GM23338 (cell line): ENCODE data around the gene DPH7. TPM values are rescaled to one million over a fixed set of nuclear protein-coding genes. Genes with fewer than 3 reads are reported as not detected.

ENCODE experiments used
- ATAC-seq: fragments of 200-7000 bp; cut with Tn5 transposase; 3 replicates; pipeline ENCODE4 v1.9.1; 2020
- DNase-seq: peaks from one replicate; pipeline ENCODE4 v3.0.0-alpha.2; 2015; ENCODE audit warnings: low spot score
- H2AFZ ChIP-seq: fragments of 200-600 bp; sonication (generic); 2 replicates; pipeline ENCODE4 v1.8.0; 2016; ENCODE audit warnings: antibody characterized with exemption, mild to moderate bottlenecking, moderate library complexity
- H3F3A ChIP-seq: fragments of 200-600 bp; sonication (generic); replicated peaks from 2 replicates; pipeline ENCODE4 v1.8.0; 2017; ENCODE audit warnings: antibody characterized with exemption, mixed run types, low read depth
- H3K27ac ChIP-seq: fragments of 200-600 bp; sonication (generic); 2 replicates; pipeline ENCODE4 v1.6.1; 2016; ENCODE audit warnings: low read depth
- H3K27me3 ChIP-seq: fragments of 200-600 bp; sonication (generic); 2 replicates; pipeline ENCODE4 v1.8.0; 2016; ENCODE audit warnings: mild to moderate bottlenecking, mixed run types, moderate library complexity; ENCODE audit not compliant: insufficient read depth
- H3K36me3 ChIP-seq: fragments of 200-600 bp; sonication (generic); 2 replicates; pipeline ENCODE4 v1.8.0; 2016; ENCODE audit warnings: mild to moderate bottlenecking; ENCODE audit not compliant: insufficient read depth
- H3K4me1 ChIP-seq: fragments of 200-600 bp; sonication (generic); 2 replicates; pipeline ENCODE4 v1.8.0; 2016; ENCODE audit warnings: mild to moderate bottlenecking, moderate library complexity; ENCODE audit not compliant: insufficient read depth
- H3K4me2 ChIP-seq: fragments of 200-600 bp; sonication (generic); 2 replicates; pipeline ENCODE4 v1.7.1; 2017; ENCODE audit warnings: mixed run types
- H3K4me3 ChIP-seq: fragments of 200-600 bp; sonication (generic); 2 replicates; pipeline ENCODE4 v1.6.1; 2016; ENCODE audit warnings: mixed run types
- H3K79me2 ChIP-seq: fragments of 200-600 bp; sonication (generic); replicated peaks from 2 replicates; pipeline ENCODE4 v1.8.0; 2017; ENCODE audit warnings: mild to moderate bottlenecking; ENCODE audit not compliant: insufficient read depth
- H3K9me2 ChIP-seq: fragments of 200-600 bp; sonication (generic); 2 replicates; pipeline ENCODE4 v1.8.0; 2017; ENCODE audit not compliant: insufficient read depth
- H4K20me1 ChIP-seq: fragments of 200-600 bp; sonication (generic); replicated peaks from 2 replicates; pipeline ENCODE4 v1.8.0; 2017; ENCODE audit warnings: mild to moderate bottlenecking; ENCODE audit not compliant: insufficient read depth
- H3K27ac Mint-ChIP-seq: 2 replicates; pipeline ENCODE4 v1.8.0; 2020; ENCODE audit warnings: inconsistent platforms, mild to moderate bottlenecking, moderate library complexity, mixed read lengths
- H3K27me3 Mint-ChIP-seq: 3 replicates; pipeline ENCODE4 v1.8.0; 2022; ENCODE audit warnings: low read depth, mild to moderate bottlenecking, moderate library complexity, mixed read lengths, inconsistent platforms; ENCODE audit not compliant: insufficient read depth, poor library complexity
- H3K36me3 Mint-ChIP-seq: 3 replicates; pipeline ENCODE4 v1.8.0; 2021; ENCODE audit warnings: low read depth, mild to moderate bottlenecking, inconsistent platforms, moderate library complexity, mixed read lengths
- H3K4me1 Mint-ChIP-seq: 3 replicates; pipeline ENCODE4 v1.8.0; 2020; ENCODE audit warnings: mild to moderate bottlenecking, inconsistent platforms, mixed read lengths
- H3K4me3 Mint-ChIP-seq: 3 replicates; pipeline ENCODE4 v1.8.0; 2021; ENCODE audit warnings: moderate library complexity, mild to moderate bottlenecking, inconsistent platforms, mixed read lengths
- H3K9me3 Mint-ChIP-seq: 3 replicates; pipeline ENCODE4 v1.8.0; 2020; ENCODE audit warnings: moderate library complexity, mild to moderate bottlenecking, inconsistent platforms, mixed read lengths
- CREB1 ChIP-seq: fragments of 250-450 bp; sonication (Bioruptor Pico); IDR thresholded peaks from 2 replicates; pipeline ENCODE4 v1.5.0; 2020; ENCODE audit warnings: low read depth, mild to moderate bottlenecking, moderate library complexity
- EZH2 ChIP-seq: fragments of 200-600 bp; sonication (generic); IDR thresholded peaks from one replicate; pipeline ENCODE4 v1.8.0; 2017; ENCODE audit warnings: antibody characterized with exemption, mild to moderate bottlenecking, low read depth; ENCODE audit not compliant: unreplicated experiment
- EZH2phosphoT487 ChIP-seq: fragments of 200-600 bp; sonication (generic); IDR thresholded peaks from one replicate; pipeline ENCODE4 v1.8.1; 2018; ENCODE audit warnings: antibody characterized with exemption; ENCODE audit not compliant: unreplicated experiment
- JUNB ChIP-seq: IDR thresholded peaks from one replicate; pipeline ENCODE4 v1.6.1; 2016; ENCODE audit warnings: antibody characterized with exemption; ENCODE audit not compliant: unreplicated experiment
- NANOG ChIP-seq: IDR thresholded peaks from 2 replicates; pipeline ENCODE4 v1.6.1; 2016; ENCODE audit warnings: antibody characterized with exemption, borderline replicate concordance
- POLR2AphosphoS5 ChIP-seq: IDR thresholded peaks from 2 replicates; pipeline ENCODE4 v1.6.1; 2016; ENCODE audit warnings: antibody characterized with exemption, low read depth
- STAT1 ChIP-seq: IDR thresholded peaks from one replicate; pipeline ENCODE4 v1.6.1; 2016; ENCODE audit warnings: antibody characterized with exemption; ENCODE audit not compliant: unreplicated experiment
- ZNF114 ChIP-seq: fragments of 250-450 bp; sonication (Bioruptor Pico); IDR thresholded peaks from 2 replicates; pipeline ENCODE4 v1.5.0; 2020; ENCODE audit warnings: mild to moderate bottlenecking, moderate library complexity
- ZNF331 ChIP-seq: fragments of 250-450 bp; sonication (Bioruptor Pico); IDR thresholded peaks from 2 replicates; pipeline ENCODE4 v1.5.0; 2020; ENCODE audit warnings: low read depth, mild to moderate bottlenecking, moderate library complexity
- polyA plus RNA-seq: library from polyadenylated mRNA; unstranded; fragments of >200 nt; fragmentation: Nextera tagmentation; extraction: Ambion mirVana; gene quantifications from 2 replicates; pipeline ENCODE4 v1.2.1, GENCODE V29; 2016
- total RNA-seq: library from RNA; depleted of rRNA; stranded (reverse); fragments of >200 nt; shearing (Covaris generic); gene quantifications from 2 replicates; pipeline ENCODE4 v1.2.3, GENCODE V29; 2014
- TF ChIP-seq, protein P1 (sequence below), 2 experiments: fragments of 200-600 bp in 1 of 2; sonication (generic) in 1 of 2; conservative IDR thresholded peaks; 2 replicates each; pipeline versions ENCODE4 v1.5.1 to v1.6.1; 2016 to 2017; ENCODE audit warnings: antibody characterized with exemption in 2 of 2, low read depth in 2 of 2, mild to moderate bottlenecking in 2 of 2, moderate library complexity in 1 of 2
- TF ChIP-seq, protein P2 (sequence below): IDR thresholded peaks from one replicate; pipeline ENCODE4 v1.6.1; 2018; ENCODE audit warnings: antibody characterized with exemption; ENCODE audit not compliant: unreplicated experiment
- TF ChIP-seq, protein P3 (sequence below): fragments of 250-450 bp; sonication (Bioruptor Pico); IDR thresholded peaks from 2 replicates; pipeline ENCODE4 v1.5.0; 2020; ENCODE audit warnings: mild to moderate bottlenecking, moderate library complexity
- TF ChIP-seq, protein P4 (sequence below): IDR thresholded peaks from 2 replicates; pipeline ENCODE4 v1.6.1; 2016; ENCODE audit warnings: antibody characterized with exemption

Gene DPH7
- total and polyA plus RNA-seq, 2 experiments from 2014 or later: 44.5 to 68.8 TPM

DNA sequence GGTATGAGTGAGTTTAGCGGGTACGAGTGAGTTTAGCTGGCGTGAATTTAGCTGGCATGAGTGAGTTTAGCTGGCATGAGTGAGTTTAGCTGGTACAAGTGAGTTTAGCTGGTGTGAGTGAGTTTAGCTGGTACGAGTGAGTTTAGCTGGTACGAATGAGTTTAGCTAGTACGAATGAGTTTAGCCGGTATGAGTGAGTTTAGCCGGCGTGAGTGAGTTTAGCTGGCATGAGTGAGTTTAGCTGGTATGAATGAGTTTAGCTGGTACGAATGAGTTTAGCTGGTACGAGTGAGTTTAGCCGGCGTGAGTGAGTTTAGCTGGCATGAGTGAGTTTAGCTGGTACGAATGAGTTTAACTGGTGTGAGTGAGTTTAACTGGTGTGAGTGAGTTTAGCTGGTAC lies 69.5 kb downstream of the DPH7 start:
- Histone ChIP-seq H3K27ac (no peak overlapping the region), H3K36me3 (no peaks in the 10 kb centered on the region), H3K4me1 (no peaks in the 10 kb centered on the region), H3K4me2 (no peak overlapping the region), H3K9me2 (no peaks in the 10 kb centered on the region), H3K27me3 (no peaks in the 10 kb centered on the region), H3K79me2 (no peaks in the 10 kb centered on the region), H3K4me3 (no peak overlapping the region), H2AFZ (no peak overlapping the region), H4K20me1 (no peaks in the 10 kb centered on the region), H3F3A (no peaks in the 10 kb centered on the region)
- peaks cover 11% of the 10 kb centered on the region; the same call in 2 of the 3 replicates for H3K36me3 Mint-ChIP-seq
- H3K4me1 Mint-ChIP-seq: peaks cover 2% of the 10 kb centered on the region; the same call in 1 of the 3 replicates
- no peak overlapping the region for H3K27ac Mint-ChIP-seq
- H3K27me3 Mint-ChIP-seq: peaks cover 19% of the 10 kb centered on the region
- DNase-seq: no peak
- H3K4me3 Mint-ChIP-seq: no peak overlapping the region
- H3K9me3 Mint-ChIP-seq: peaks cover 66% of the 10 kb centered on the region
- ATAC-seq: no peak
- no peak for TF ChIP-seq ZNF331 (CRISPR knock-in tag)
- TF ChIP-seq STAT1: no peak
- no peak for TF ChIP-seq JUNB
- TF ChIP-seq NANOG: no peak
- TF ChIP-seq, protein P1, sequence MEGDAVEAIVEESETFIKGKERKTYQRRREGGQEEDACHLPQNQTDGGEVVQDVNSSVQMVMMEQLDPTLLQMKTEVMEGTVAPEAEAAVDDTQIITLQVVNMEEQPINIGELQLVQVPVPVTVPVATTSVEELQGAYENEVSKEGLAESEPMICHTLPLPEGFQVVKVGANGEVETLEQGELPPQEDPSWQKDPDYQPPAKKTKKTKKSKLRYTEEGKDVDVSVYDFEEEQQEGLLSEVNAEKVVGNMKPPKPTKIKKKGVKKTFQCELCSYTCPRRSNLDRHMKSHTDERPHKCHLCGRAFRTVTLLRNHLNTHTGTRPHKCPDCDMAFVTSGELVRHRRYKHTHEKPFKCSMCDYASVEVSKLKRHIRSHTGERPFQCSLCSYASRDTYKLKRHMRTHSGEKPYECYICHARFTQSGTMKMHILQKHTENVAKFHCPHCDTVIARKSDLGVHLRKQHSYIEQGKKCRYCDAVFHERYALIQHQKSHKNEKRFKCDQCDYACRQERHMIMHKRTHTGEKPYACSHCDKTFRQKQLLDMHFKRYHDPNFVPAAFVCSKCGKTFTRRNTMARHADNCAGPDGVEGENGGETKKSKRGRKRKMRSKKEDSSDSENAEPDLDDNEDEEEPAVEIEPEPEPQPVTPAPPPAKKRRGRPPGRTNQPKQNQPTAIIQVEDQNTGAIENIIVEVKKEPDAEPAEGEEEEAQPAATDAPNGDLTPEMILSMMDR (conservative IDR thresholded peaks at IDR 0.05; ENCODE audit: low read depth in 2 of 2): no peak
- no peak for TF ChIP-seq EZH2
- no peak for TF ChIP-seq ZNF114
- TF ChIP-seq, protein P2, sequence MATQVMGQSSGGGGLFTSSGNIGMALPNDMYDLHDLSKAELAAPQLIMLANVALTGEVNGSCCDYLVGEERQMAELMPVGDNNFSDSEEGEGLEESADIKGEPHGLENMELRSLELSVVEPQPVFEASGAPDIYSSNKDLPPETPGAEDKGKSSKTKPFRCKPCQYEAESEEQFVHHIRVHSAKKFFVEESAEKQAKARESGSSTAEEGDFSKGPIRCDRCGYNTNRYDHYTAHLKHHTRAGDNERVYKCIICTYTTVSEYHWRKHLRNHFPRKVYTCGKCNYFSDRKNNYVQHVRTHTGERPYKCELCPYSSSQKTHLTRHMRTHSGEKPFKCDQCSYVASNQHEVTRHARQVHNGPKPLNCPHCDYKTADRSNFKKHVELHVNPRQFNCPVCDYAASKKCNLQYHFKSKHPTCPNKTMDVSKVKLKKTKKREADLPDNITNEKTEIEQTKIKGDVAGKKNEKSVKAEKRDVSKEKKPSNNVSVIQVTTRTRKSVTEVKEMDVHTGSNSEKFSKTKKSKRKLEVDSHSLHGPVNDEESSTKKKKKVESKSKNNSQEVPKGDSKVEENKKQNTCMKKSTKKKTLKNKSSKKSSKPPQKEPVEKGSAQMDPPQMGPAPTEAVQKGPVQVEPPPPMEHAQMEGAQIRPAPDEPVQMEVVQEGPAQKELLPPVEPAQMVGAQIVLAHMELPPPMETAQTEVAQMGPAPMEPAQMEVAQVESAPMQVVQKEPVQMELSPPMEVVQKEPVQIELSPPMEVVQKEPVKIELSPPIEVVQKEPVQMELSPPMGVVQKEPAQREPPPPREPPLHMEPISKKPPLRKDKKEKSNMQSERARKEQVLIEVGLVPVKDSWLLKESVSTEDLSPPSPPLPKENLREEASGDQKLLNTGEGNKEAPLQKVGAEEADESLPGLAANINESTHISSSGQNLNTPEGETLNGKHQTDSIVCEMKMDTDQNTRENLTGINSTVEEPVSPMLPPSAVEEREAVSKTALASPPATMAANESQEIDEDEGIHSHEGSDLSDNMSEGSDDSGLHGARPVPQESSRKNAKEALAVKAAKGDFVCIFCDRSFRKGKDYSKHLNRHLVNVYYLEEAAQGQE: no peak
- TF ChIP-seq CREB1 (CRISPR knock-in tag): no peak
- TF ChIP-seq, protein P3, sequence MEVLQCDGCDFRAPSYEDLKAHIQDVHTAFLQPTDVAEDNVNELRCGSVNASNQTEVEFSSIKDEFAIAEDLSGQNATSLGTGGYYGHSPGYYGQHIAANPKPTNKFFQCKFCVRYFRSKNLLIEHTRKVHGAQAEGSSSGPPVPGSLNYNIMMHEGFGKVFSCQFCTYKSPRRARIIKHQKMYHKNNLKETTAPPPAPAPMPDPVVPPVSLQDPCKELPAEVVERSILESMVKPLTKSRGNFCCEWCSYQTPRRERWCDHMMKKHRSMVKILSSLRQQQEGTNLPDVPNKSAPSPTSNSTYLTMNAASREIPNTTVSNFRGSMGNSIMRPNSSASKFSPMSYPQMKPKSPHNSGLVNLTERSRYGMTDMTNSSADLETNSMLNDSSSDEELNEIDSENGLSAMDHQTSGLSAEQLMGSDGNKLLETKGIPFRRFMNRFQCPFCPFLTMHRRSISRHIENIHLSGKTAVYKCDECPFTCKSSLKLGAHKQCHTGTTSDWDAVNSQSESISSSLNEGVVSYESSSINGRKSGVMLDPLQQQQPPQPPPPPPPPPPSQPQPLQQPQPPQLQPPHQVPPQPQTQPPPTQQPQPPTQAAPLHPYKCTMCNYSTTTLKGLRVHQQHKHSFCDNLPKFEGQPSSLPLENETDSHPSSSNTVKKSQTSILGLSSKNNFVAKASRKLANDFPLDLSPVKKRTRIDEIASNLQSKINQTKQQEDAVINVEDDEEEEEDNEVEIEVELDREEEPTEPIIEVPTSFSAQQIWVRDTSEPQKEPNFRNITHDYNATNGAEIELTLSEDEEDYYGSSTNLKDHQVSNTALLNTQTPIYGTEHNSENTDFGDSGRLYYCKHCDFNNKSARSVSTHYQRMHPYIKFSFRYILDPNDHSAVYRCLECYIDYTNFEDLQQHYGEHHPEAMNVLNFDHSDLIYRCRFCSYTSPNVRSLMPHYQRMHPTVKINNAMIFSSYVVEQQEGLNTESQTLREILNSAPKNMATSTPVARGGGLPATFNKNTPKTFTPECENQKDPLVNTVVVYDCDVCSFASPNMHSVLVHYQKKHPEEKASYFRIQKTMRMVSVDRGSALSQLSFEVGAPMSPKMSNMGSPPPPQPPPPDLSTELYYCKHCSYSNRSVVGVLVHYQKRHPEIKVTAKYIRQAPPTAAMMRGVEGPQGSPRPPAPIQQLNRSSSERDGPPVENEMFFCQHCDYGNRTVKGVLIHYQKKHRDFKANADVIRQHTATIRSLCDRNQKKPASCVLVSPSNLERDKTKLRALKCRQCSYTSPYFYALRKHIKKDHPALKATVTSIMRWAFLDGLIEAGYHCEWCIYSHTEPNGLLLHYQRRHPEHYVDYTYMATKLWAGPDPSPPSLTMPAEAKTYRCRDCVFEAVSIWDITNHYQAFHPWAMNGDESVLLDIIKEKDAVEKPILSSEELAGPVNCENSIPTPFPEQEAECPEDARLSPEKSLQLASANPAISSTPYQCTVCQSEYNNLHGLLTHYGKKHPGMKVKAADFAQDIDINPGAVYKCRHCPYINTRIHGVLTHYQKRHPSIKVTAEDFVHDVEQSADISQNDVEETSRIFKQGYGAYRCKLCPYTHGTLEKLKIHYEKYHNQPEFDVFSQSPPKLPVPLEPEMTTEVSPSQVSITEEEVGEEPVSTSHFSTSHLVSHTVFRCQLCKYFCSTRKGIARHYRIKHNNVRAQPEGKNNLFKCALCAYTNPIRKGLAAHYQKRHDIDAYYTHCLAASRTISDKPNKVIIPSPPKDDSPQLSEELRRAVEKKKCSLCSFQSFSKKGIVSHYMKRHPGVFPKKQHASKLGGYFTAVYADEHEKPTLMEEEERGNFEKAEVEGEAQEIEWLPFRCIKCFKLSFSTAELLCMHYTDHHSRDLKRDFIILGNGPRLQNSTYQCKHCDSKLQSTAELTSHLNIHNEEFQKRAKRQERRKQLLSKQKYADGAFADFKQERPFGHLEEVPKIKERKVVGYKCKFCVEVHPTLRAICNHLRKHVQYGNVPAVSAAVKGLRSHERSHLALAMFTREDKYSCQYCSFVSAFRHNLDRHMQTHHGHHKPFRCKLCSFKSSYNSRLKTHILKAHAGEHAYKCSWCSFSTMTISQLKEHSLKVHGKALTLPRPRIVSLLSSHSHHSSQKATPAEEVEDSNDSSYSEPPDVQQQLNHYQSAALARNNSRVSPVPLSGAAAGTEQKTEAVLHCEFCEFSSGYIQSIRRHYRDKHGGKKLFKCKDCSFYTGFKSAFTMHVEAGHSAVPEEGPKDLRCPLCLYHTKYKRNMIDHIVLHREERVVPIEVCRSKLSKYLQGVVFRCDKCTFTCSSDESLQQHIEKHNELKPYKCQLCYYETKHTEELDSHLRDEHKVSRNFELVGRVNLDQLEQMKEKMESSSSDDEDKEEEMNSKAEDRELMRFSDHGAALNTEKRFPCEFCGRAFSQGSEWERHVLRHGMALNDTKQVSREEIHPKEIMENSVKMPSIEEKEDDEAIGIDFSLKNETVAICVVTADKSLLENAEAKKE (CRISPR knock-in tag): no peak
- no peak for TF ChIP-seq EZH2phosphoT487
- no peak for TF ChIP-seq POLR2AphosphoS5
- TF ChIP-seq, protein P4, sequence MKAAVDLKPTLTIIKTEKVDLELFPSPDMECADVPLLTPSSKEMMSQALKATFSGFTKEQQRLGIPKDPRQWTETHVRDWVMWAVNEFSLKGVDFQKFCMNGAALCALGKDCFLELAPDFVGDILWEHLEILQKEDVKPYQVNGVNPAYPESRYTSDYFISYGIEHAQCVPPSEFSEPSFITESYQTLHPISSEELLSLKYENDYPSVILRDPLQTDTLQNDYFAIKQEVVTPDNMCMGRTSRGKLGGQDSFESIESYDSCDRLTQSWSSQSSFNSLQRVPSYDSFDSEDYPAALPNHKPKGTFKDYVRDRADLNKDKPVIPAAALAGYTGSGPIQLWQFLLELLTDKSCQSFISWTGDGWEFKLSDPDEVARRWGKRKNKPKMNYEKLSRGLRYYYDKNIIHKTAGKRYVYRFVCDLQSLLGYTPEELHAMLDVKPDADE: no peak
